GM12878 (cell line): ENCODE results near the gene MACROD2. TPM values are rescaled to one million over a fixed set of nuclear protein-coding genes. Genes with fewer than 3 reads are reported as not detected.

Source experiments
- ATAC-seq: fragments of 200-7000 bp; cut with Tn5 transposase; 3 replicates; pipeline ENCODE4 v1.9.1; 2020; ENCODE audit warnings: mild to moderate bottlenecking, moderate library complexity
- BruUV-seq: library from RNA; stranded (reverse); fragments of 400-500 nt; replicated peaks from 2 replicates; lab custom pipeline; 2021; lab: Mats Ljungman, UMichigan
- CTCF ChIA-PET: fragments of 300-600 bp; sonication (Branson Sonifier 250); formaldehyde crosslinking; extraction: SDS; loops from one replicate; lab custom pipeline; 2021; ENCODE audit warnings: inconsistent platforms; lab: Yijun Ruan, JAX
- POLR2A ChIA-PET: fragments of 350-600 bp; formaldehyde crosslinking; extraction: SDS; loops from one replicate; lab custom pipeline; 2021; ENCODE audit warnings: inconsistent platforms; lab: Charles Lee
- RAD21 ChIA-PET: fragments of 300-600 bp; sonication (Branson Sonifier 250); formaldehyde crosslinking; loops from one replicate; lab custom pipeline; 2023; ENCODE audit warnings: antibody characterized with exemption; ENCODE audit not compliant: unreplicated experiment; lab: Charles Lee
- SMC1A ChIA-PET: fragments of 300-600 bp; sonication (Branson Sonifier 250); formaldehyde crosslinking; loops from one replicate; lab custom pipeline; 2023; ENCODE audit not compliant: unreplicated experiment, uncharacterized antibody; lab: Charles Lee
- DNase-seq: peaks from one replicate; pipeline ENCODE4 v3.0.0-alpha.2; 2011; ENCODE audit warnings: low read depth, low spot score
- FAIRE-seq: peaks from 3 replicates; lab custom pipeline; 2011; peaks lifted over from hg19 to GRCh38; lab: Jason Lieb, UNC
- H2AFZ ChIP-seq: 2 replicates; pipeline ENCODE4 v1.6.0; 2011; ENCODE audit warnings: low read depth, low read length, control low read depth; ENCODE audit not compliant: control insufficient read depth
- H3K27ac ChIP-seq: 2 replicates; pipeline ENCODE4 v1.5.1; 2011; ENCODE audit warnings: control low read depth; ENCODE audit not compliant: control insufficient read depth, insufficient read depth
- H3K27me3 ChIP-seq, 2 experiments: replicated peaks in 1 of 2; 2 replicates each; pipeline versions ENCODE4 v1.6.0 to v1.6.1; 2011; ENCODE audit warnings: low read length in 1 of 2; ENCODE audit not compliant: control insufficient read depth in 2 of 2, insufficient read depth in 2 of 2
- H3K36me3 ChIP-seq, 2 experiments: 2 replicates each; pipeline ENCODE4 v1.5.1; 2011; ENCODE audit warnings: low read length in 1 of 2; ENCODE audit not compliant: control insufficient read depth in 2 of 2, insufficient read depth in 2 of 2
- H3K4me1 ChIP-seq: 2 replicates; pipeline ENCODE4 v1.6.1; 2011; ENCODE audit warnings: mild to moderate bottlenecking, low read length, moderate library complexity, mixed read lengths; ENCODE audit not compliant: control insufficient read depth, insufficient read depth
- H3K4me2 ChIP-seq: 2 replicates; pipeline ENCODE4 v1.6.0; 2011; ENCODE audit warnings: control low read depth; ENCODE audit not compliant: control insufficient read depth, insufficient read depth
- H3K4me3 ChIP-seq: fragments of 200-600 bp; sonication (generic); 2 replicates; pipeline ENCODE4 v1.5.1; 2016
- H3K79me2 ChIP-seq: 2 replicates; pipeline ENCODE4 v1.6.0; 2011; ENCODE audit warnings: low read length; ENCODE audit not compliant: control insufficient read depth, insufficient read depth
- H3K9ac ChIP-seq: 2 replicates; pipeline ENCODE4 v1.8.0; 2011; ENCODE audit warnings: low read length, control low read depth, mixed read lengths; ENCODE audit not compliant: control insufficient read depth, insufficient read depth
- H3K9me3 ChIP-seq: replicated peaks from 3 replicates; pipeline ENCODE4 v1.5.1; 2011; ENCODE audit warnings: mild to moderate bottlenecking, low read length; ENCODE audit not compliant: control insufficient read depth, insufficient read depth
- H4K20me1 ChIP-seq: 2 replicates; pipeline ENCODE4 v1.6.0; 2011; ENCODE audit not compliant: control insufficient read depth, insufficient read depth
- KDM1A ChIP-seq: fragments of 200-600 bp; sonication (generic); IDR thresholded peaks from 2 replicates; pipeline ENCODE4 v1.6.1; 2016; ENCODE audit warnings: borderline replicate concordance
- WGBS: methylation state at CpG from one replicate; pipeline ENCODE4 v1.1.6; 2016; ENCODE audit warnings: low lambda C conversion rate; ENCODE audit not compliant: insufficient replicate concordance, insufficient coverage; ENCODE audit errors: missing lambda C conversion rate; 5-methylcytosine and 5-hydroxymethylcytosine counted together
- in situ Hi-C: fragments of 300-500 bp; cut with MboI; formaldehyde crosslinking; loops from 9 replicates; pipeline ENCODE4 v1.14.3; 2018; ENCODE audit warnings: mixed read lengths
- intact Hi-C: fragments of 100-400 bp; cut with micrococcal nuclease; formaldehyde crosslinking; loops from one replicate; pipeline ENCODE4 v1.14.2; 2022; ENCODE audit not compliant: unreplicated experiment
- polyA plus RNA-seq, 11 experiments: library from polyadenylated mRNA; depleted of rRNA in 4 of 11; unstranded in 6 of 11; stranded (reverse) in 5 of 11; fragments of >200 nt; fragmentation: Nextera tagmentation in 4 of 11; fragmentation: Illumina TruSeq in 1 of 11; extraction: Ambion mirVana in 4 of 11; extraction: Trizol in 1 of 11; gene quantifications; 1 replicate in 1 of 11; 2 replicates in 10 of 11; pipeline versions ENCODE4 v1.2.1 to v1.2.3, GENCODE V29; 2011 to 2016; ENCODE audit warnings: inconsistent platforms in 2 of 11, missing spikeins in 2 of 11, low read depth in 1 of 11
- total RNA-seq, 4 experiments: library from RNA; depleted of rRNA in 3 of 4; stranded (reverse); fragments of >200 nt in 3 of 4; fragmentation: Illumina TruSeq in 1 of 4; extraction: Trizol in 1 of 4; gene quantifications; 2 replicates each; pipeline versions ENCODE4 v1.2.1 to v1.2.3, GENCODE V29; 2013 to 2021
- TF ChIP-seq, protein P1 (sequence below): IDR thresholded peaks from 2 replicates; pipeline ENCODE4 v1.6.1; 2012; ENCODE audit warnings: low read depth, low read length, improper control_type of control experiment

MACROD2 gene
- total and polyA plus RNA-seq, 10 of the 15 experiments (the other 5 are each of a cell fraction or from before 2014, with no cell fraction given): 1.1 to 21.5 (median 2.2) TPM

DNA sequence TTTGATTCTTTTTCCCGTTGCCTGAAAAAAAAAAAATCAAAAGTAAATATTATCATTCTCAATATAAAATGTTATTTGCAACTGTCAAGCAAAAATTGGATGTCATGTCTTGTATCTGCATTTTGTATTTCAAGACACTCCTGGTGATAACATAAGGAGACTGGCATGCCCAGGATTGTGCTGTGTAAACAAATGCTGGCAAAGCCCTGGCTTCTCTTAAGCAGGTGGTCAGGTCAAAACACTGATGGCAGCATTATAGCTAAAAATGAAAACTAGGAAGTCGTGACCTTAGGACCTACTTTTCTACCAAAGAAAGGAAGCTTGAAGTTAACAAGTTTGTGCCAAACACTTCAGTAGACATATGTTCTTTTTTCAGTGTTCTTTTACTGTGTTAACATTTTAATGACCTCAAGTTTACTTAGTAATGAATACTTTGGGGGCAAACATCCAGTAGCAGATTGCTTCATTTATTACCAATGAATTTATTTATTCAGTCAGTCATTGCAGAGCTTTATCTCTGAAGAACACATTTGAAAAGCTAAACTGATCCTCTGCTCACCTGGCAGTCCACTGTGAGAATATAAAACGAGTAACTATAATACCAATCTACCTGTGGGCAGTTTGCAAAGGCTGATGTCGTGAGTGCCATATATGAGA is 585.2 kb downstream of the MACROD2 start:
- no peaks in the 10 kb centered on the region for H3K4me1 ChIP-seq
- no peak overlapping the region for H3K9ac ChIP-seq
- CTCF ChIA-PET: no interaction called here
- no peaks in the 10 kb centered on the region for H4K20me1 ChIP-seq
- H3K36me3 ChIP-seq: no peaks in the 10 kb centered on the region
- H3K9me3 ChIP-seq: no peaks in the 10 kb centered on the region
- no peak overlapping the region for H3K4me2 ChIP-seq
- intact Hi-C loops (no loop called here), in situ Hi-C loops (no loop called here)
- no peak overlapping the region for H2AFZ ChIP-seq
- POLR2A ChIA-PET: no interaction called here
- 0% methylated on average over 4 of the region's 4 CpGs for WGBS
- no peak for FAIRE-seq
- no peak for ATAC-seq
- H3K4me3 ChIP-seq: no peak overlapping the region
- no peak for DNase-seq
- no TSS peak for BruUV-seq
- TF ChIP-seq, protein P1, sequence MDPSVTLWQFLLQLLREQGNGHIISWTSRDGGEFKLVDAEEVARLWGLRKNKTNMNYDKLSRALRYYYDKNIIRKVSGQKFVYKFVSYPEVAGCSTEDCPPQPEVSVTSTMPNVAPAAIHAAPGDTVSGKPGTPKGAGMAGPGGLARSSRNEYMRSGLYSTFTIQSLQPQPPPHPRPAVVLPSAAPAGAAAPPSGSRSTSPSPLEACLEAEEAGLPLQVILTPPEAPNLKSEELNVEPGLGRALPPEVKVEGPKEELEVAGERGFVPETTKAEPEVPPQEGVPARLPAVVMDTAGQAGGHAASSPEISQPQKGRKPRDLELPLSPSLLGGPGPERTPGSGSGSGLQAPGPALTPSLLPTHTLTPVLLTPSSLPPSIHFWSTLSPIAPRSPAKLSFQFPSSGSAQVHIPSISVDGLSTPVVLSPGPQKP: no peak
- SMC1A ChIA-PET: interaction anchor here (0.7 to 1.3 kb wide), 2 partner anchors 12 kb away, joined by 3 read pairs; no protein-coding TSS in a partner anchor
- no peaks in the 10 kb centered on the region for H3K27me3 ChIP-seq
- H3K27ac ChIP-seq: no peak overlapping the region
- RAD21 ChIA-PET: no interaction called here
- H3K79me2 ChIP-seq: no peaks in the 10 kb centered on the region

DNA sequence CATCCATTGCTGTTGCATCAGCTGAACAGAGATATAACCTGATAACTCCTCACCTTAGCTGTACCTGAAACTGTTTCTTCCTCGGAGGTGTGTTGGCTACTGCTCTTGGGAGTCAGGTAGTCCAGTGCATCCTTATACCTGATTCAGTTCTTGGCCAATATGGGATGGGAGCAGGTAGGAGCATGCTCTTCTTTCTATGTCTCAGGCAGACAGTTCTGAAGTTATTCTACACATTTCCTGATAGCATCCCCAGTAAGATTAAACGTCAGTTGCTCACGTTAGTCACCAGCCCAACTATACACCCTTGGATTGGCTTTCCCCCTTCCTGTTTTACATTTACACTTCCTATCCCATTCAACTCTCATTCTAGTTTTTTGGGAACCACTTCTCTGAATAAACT is 586.4 kb downstream of the MACROD2 start:
- ATAC-seq (no peak), FAIRE-seq (no peak), DNase-seq (no peak)
- H4K20me1 ChIP-seq: no peaks in the 10 kb centered on the region
- in situ Hi-C loops (no loop called here), intact Hi-C loops (no loop called here)
- no peaks in the 10 kb centered on the region for H3K4me1 ChIP-seq
- SMC1A ChIA-PET: no interaction called here
- H3K27ac ChIP-seq: no peak overlapping the region
- no peaks in the 10 kb centered on the region for H3K9me3 ChIP-seq
- H3K36me3 ChIP-seq: no peaks in the 10 kb centered on the region
- no peaks in the 10 kb centered on the region for H3K79me2 ChIP-seq
- no peak overlapping the region for H3K4me2 ChIP-seq
- no peak overlapping the region for H2AFZ ChIP-seq
- no peaks in the 10 kb centered on the region for H3K27me3 ChIP-seq
- no peak for TF ChIP-seq KDM1A
- RAD21 ChIA-PET: no interaction called here
- WGBS: 11% methylated on average over 3 of the region's 3 CpGs
- no peak overlapping the region for H3K4me3 ChIP-seq
- BruUV-seq: no TSS peak
- no peak overlapping the region for H3K9ac ChIP-seq
- POLR2A ChIA-PET: no interaction called here
- CTCF ChIA-PET: no interaction called here
